HL-60 (cell line): ENCODE data around the gene CPT1B.

ENCODE experiments used
- GABPA ChIP-seq: IDR thresholded peaks from 2 replicates; pipeline ENCODE4 v1.6.1; 2012; ENCODE audit warnings: low read depth
- POLR2AphosphoS5 ChIP-seq: IDR thresholded peaks from 2 replicates; pipeline ENCODE4 v1.6.1; 2012; ENCODE audit warnings: low read depth
- SPI1 ChIP-seq: IDR thresholded peaks from 2 replicates; pipeline ENCODE4 v1.6.1; 2012; ENCODE audit warnings: low read depth, mild to moderate bottlenecking, borderline replicate concordance
- TF ChIP-seq, protein P1 (sequence below): IDR thresholded peaks from one replicate; pipeline ENCODE4 v1.5.1; 2011; ENCODE audit warnings: low read length, control low read depth, inconsistent platforms; ENCODE audit not compliant: insufficient read depth
- TF ChIP-seq, protein P2 (sequence below): IDR thresholded peaks from 2 replicates; pipeline ENCODE4 v1.6.1; 2012; ENCODE audit warnings: low read depth; ENCODE audit not compliant: insufficient replicate concordance

DNA sequence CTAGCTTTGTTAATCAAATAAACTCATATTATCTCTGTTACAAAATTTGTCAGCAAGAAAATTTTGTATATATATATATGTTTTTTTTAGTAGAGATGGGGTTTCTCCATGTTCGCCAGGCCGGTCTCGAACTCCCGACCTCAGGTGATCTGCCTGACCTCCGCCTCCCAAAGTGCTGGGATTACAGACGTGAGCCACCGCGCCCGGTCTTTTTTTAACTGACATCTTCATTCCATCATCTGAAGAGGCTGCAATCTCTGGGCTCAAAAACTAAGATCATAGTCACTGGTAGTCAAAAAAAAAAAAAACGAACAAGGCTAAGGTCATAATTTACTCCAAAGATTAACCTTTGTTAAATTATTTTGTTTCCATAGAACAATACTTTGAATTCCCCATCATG lies 37.8 kb downstream of the CPT1B start:
- TF ChIP-seq GABPA (no peak), POLR2AphosphoS5 (no peak), SPI1 (no peak)
- TF ChIP-seq, protein P1, sequence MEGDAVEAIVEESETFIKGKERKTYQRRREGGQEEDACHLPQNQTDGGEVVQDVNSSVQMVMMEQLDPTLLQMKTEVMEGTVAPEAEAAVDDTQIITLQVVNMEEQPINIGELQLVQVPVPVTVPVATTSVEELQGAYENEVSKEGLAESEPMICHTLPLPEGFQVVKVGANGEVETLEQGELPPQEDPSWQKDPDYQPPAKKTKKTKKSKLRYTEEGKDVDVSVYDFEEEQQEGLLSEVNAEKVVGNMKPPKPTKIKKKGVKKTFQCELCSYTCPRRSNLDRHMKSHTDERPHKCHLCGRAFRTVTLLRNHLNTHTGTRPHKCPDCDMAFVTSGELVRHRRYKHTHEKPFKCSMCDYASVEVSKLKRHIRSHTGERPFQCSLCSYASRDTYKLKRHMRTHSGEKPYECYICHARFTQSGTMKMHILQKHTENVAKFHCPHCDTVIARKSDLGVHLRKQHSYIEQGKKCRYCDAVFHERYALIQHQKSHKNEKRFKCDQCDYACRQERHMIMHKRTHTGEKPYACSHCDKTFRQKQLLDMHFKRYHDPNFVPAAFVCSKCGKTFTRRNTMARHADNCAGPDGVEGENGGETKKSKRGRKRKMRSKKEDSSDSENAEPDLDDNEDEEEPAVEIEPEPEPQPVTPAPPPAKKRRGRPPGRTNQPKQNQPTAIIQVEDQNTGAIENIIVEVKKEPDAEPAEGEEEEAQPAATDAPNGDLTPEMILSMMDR = no peak
- TF ChIP-seq, protein P2, sequence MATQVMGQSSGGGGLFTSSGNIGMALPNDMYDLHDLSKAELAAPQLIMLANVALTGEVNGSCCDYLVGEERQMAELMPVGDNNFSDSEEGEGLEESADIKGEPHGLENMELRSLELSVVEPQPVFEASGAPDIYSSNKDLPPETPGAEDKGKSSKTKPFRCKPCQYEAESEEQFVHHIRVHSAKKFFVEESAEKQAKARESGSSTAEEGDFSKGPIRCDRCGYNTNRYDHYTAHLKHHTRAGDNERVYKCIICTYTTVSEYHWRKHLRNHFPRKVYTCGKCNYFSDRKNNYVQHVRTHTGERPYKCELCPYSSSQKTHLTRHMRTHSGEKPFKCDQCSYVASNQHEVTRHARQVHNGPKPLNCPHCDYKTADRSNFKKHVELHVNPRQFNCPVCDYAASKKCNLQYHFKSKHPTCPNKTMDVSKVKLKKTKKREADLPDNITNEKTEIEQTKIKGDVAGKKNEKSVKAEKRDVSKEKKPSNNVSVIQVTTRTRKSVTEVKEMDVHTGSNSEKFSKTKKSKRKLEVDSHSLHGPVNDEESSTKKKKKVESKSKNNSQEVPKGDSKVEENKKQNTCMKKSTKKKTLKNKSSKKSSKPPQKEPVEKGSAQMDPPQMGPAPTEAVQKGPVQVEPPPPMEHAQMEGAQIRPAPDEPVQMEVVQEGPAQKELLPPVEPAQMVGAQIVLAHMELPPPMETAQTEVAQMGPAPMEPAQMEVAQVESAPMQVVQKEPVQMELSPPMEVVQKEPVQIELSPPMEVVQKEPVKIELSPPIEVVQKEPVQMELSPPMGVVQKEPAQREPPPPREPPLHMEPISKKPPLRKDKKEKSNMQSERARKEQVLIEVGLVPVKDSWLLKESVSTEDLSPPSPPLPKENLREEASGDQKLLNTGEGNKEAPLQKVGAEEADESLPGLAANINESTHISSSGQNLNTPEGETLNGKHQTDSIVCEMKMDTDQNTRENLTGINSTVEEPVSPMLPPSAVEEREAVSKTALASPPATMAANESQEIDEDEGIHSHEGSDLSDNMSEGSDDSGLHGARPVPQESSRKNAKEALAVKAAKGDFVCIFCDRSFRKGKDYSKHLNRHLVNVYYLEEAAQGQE = no peak
